ENCODE measurements around the gene NKAIN2. TPM values are rescaled to one million over a fixed set of nuclear protein-coding genes. Genes with fewer than 3 reads are reported as not detected.

Gene NKAIN2
- total RNA-seq, 4 donors from 2014 or later: 0.11 to 1.0 (median 0.94) TPM; not detected in 1

- no peaks in the 10 kb centered on the region for H3K4me1 ChIP-seq
- TF ChIP-seq POLR2A (IDR thresholded peaks at IDR 0.05) (no peak), CTCF (IDR thresholded peaks at IDR 0.05) (no peak)
- intact Hi-C loops (cut with DNase I): no loop called here
- H3K27ac ChIP-seq: no peak overlapping the region
- DNase-seq: no peak
- whole genome bisulfite sequencing, 2 donors: 28 to 31% methylated on average over 2 of the region's 2 CpGs
- H3K36me3 ChIP-seq: no peaks in the 10 kb centered on the region
- H3K4me3 ChIP-seq (replicated peaks in 1 of 3): no peak overlapping the region
- H3K9me3 ChIP-seq: no peaks in the 10 kb centered on the region
- no peaks in the 10 kb centered on the region for H3K27me3 ChIP-seq
These were observed 232.7 kb downstream of the NKAIN2 start for GRCh38 chr6:124036384-124036783.

- no peak for DNase-seq
- Histone ChIP-seq H3K9me3 (no peaks in the 10 kb centered on the region), H3K27ac (no peak overlapping the region), H3K4me3 (replicated peaks in 1 of 3) (no peak overlapping the region), H3K4me1 (no peaks in the 10 kb centered on the region), H3K27me3 (no peaks in the 10 kb centered on the region), H3K36me3 (no peaks in the 10 kb centered on the region)
- intact Hi-C loops (cut with DNase I): no loop called here
- TF ChIP-seq CTCF (IDR thresholded peaks at IDR 0.05): no peak
- no peak for TF ChIP-seq POLR2A (IDR thresholded peaks at IDR 0.05)
- WGBS, 2 donors: 79 to 87% methylated on average over 2 of the region's 2 CpGs
These were observed 237.0 kb downstream of the NKAIN2 start for GRCh38 chr6:124040655-124041054.

GRCh38 chr6:124052120-124052519, 248.5 kb downstream of the NKAIN2 start:
- Histone ChIP-seq H3K4me1 (peaks cover 0 to under 1% of the 10 kb centered on the region in 2 donors), H3K9me3 (no peaks in the 10 kb centered on the region), H3K36me3 (no peaks in the 10 kb centered on the region), H3K27me3 (no peaks in the 10 kb centered on the region), H3K27ac (no peak overlapping the region), H3K4me3 (replicated peaks in 1 of 3) (no peak overlapping the region)
- no peak for TF ChIP-seq POLR2A (IDR thresholded peaks at IDR 0.05)
- TF ChIP-seq CTCF (IDR thresholded peaks at IDR 0.05): no peak
- no peak for DNase-seq
- intact Hi-C loops (cut with DNase I): no loop called here
- 90 to 91% methylated on average over 5 of the region's 5 CpGs for WGBS, 2 donors

GRCh38 chr6:124053315-124053714, 249.7 kb downstream of the NKAIN2 start:
- DNase-seq: no peak
- Histone ChIP-seq H3K9me3 (no peaks in the 10 kb centered on the region), H3K4me3 (replicated peaks in 1 of 3) (no peak overlapping the region), H3K27me3 (no peaks in the 10 kb centered on the region), H3K27ac (no peak overlapping the region), H3K4me1 (peaks cover 6 to 7% of the 10 kb centered on the region in 2 donors), H3K36me3 (no peaks in the 10 kb centered on the region)
- TF ChIP-seq CTCF (IDR thresholded peaks at IDR 0.05): no peak
- no peak for TF ChIP-seq POLR2A (IDR thresholded peaks at IDR 0.05)
- 83 to 88% methylated on average over 2 of the region's 2 CpGs for WGBS, 2 donors
- intact Hi-C loops (cut with DNase I): no loop called here

GRCh38 chr6:124054034-124054433, 250.4 kb downstream of the NKAIN2 start:
- H3K36me3 ChIP-seq: no peaks in the 10 kb centered on the region
- DNase-seq: no peak
- no peaks in the 10 kb centered on the region for H3K27me3 ChIP-seq
- H3K9me3 ChIP-seq: no peaks in the 10 kb centered on the region
- H3K4me1 ChIP-seq: peaks cover 6 to 7% of the 10 kb centered on the region in 2 donors
- no peak overlapping the region for H3K4me3 ChIP-seq (replicated peaks in 1 of 3)
- intact Hi-C loops (cut with DNase I): no loop called here
- TF ChIP-seq CTCF (IDR thresholded peaks at IDR 0.05): no peak
- TF ChIP-seq POLR2A (IDR thresholded peaks at IDR 0.05): no peak
- H3K27ac ChIP-seq: no peak overlapping the region

Measured in thyroid gland (tissue), 4 donors.